Neural cell (in vitro differentiated cells): ENCODE results near the gene SPP2.

Experiments
- EP300 ChIP-seq: fragments of 450-650 bp; conservative IDR thresholded peaks from 2 replicates; pipeline ENCODE4 v1.6.1; 2014; ENCODE audit warnings: antibody characterized with exemption, mild to moderate bottlenecking, moderate library complexity; ENCODE audit not compliant: poor library complexity, severe bottlenecking
- POLR2AphosphoS5 ChIP-seq: IDR thresholded peaks from 2 replicates; pipeline ENCODE4 v1.6.1; 2012
- TF ChIP-seq, protein P1 (sequence below): fragments of 450-650 bp; IDR thresholded peaks from 2 replicates; pipeline ENCODE4 v1.5.1; 2014; ENCODE audit warnings: antibody characterized with exemption, mild to moderate bottlenecking, moderate library complexity; ENCODE audit not compliant: poor library complexity, severe bottlenecking
- TF ChIP-seq, protein P2 (sequence below): IDR thresholded peaks from 2 replicates; pipeline ENCODE4 v1.6.1; 2012; ENCODE audit warnings: borderline replicate concordance

DNA sequence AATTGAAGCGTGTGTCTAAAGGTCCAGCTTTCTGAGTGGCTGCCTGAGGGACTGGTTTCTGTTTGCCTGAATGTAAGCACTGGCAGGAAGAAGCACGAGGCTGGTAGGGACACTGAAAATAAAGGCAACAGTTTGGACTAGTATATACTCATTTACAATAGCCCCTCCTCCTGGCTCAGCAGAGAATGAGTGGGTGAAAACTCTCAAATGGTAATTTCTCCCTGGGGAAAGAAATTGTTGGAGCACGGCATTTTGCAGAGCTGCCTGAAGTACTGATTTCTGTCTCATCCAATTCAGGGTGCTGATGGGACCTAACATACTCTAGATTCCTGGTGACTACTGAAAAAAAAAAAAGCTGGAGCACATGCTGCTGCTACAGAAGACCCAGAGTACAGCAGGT is 17.3 kb upstream of the SPP2 start:
- TF ChIP-seq, protein P1, sequence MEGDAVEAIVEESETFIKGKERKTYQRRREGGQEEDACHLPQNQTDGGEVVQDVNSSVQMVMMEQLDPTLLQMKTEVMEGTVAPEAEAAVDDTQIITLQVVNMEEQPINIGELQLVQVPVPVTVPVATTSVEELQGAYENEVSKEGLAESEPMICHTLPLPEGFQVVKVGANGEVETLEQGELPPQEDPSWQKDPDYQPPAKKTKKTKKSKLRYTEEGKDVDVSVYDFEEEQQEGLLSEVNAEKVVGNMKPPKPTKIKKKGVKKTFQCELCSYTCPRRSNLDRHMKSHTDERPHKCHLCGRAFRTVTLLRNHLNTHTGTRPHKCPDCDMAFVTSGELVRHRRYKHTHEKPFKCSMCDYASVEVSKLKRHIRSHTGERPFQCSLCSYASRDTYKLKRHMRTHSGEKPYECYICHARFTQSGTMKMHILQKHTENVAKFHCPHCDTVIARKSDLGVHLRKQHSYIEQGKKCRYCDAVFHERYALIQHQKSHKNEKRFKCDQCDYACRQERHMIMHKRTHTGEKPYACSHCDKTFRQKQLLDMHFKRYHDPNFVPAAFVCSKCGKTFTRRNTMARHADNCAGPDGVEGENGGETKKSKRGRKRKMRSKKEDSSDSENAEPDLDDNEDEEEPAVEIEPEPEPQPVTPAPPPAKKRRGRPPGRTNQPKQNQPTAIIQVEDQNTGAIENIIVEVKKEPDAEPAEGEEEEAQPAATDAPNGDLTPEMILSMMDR, result no peak
- TF ChIP-seq POLR2AphosphoS5, result no peak
- TF ChIP-seq, protein P2, sequence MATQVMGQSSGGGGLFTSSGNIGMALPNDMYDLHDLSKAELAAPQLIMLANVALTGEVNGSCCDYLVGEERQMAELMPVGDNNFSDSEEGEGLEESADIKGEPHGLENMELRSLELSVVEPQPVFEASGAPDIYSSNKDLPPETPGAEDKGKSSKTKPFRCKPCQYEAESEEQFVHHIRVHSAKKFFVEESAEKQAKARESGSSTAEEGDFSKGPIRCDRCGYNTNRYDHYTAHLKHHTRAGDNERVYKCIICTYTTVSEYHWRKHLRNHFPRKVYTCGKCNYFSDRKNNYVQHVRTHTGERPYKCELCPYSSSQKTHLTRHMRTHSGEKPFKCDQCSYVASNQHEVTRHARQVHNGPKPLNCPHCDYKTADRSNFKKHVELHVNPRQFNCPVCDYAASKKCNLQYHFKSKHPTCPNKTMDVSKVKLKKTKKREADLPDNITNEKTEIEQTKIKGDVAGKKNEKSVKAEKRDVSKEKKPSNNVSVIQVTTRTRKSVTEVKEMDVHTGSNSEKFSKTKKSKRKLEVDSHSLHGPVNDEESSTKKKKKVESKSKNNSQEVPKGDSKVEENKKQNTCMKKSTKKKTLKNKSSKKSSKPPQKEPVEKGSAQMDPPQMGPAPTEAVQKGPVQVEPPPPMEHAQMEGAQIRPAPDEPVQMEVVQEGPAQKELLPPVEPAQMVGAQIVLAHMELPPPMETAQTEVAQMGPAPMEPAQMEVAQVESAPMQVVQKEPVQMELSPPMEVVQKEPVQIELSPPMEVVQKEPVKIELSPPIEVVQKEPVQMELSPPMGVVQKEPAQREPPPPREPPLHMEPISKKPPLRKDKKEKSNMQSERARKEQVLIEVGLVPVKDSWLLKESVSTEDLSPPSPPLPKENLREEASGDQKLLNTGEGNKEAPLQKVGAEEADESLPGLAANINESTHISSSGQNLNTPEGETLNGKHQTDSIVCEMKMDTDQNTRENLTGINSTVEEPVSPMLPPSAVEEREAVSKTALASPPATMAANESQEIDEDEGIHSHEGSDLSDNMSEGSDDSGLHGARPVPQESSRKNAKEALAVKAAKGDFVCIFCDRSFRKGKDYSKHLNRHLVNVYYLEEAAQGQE, result no peak
- no peak for TF ChIP-seq EP300
